KBM-7 (cell line): ENCODE measurements around the gene ICE2.

Source experiments
- DNase-seq: peaks from one replicate; pipeline ENCODE4 v3.0.0-alpha.2; 2015
- in situ Hi-C: fragments of 300-500 bp; cut with MboI; formaldehyde crosslinking; loops from 2 replicates; pipeline ENCODE4 v1.14.3; 2020; ENCODE audit warnings: low sequenced_read_pairs, low pct_unique_long_range_greater_than_20kb, mixed read lengths

ICE2 gene

GRCh38 chr15:60478566-60479360 lies at the start of gene ICE2:
Gene ICE2 (minus strand): TSS chr15:60479142. CDS start chr15:60477977, 1,165 bp downstream.
- peak; percentile 97 for DNase-seq
- in situ Hi-C loops = no loop called here

GRCh38 chr15:60528530-60528929 lies 49.6 kb upstream of the ICE2 start:
- in situ Hi-C loops = no loop called here
- DNase-seq = no peak

GRCh38 chr15:60527456-60527855 lies 48.5 kb upstream of the ICE2 start:
- no peak for DNase-seq
- in situ Hi-C loops = no loop called here

GRCh38 chr15:60526127-60526616 lies 47.2 kb upstream of the ICE2 start:
- no peak for DNase-seq

GRCh38 chr15:60525341-60526039 lies 46.5 kb upstream of the ICE2 start:
- DNase-seq = no peak
- in situ Hi-C loops = no loop called here

More at GRCh38 chr15:60526127-60526616, 47.2 kb upstream of the ICE2 start:
- in situ Hi-C loops = no loop called here

GRCh38 chr15:60523056-60523455 lies 44.1 kb upstream of the ICE2 start:
- in situ Hi-C loops = no loop called here
- no peak for DNase-seq

GRCh38 chr15:60520825-60521368 lies 42.0 kb upstream of the ICE2 start:
- peak; percentile 74 for DNase-seq
- in situ Hi-C loops = no loop called here

GRCh38 chr15:60520013-60520824 lies 41.3 kb upstream of the ICE2 start:
- in situ Hi-C loops = no loop called here
- DNase-seq = no peak

GRCh38 chr15:60519218-60519617 lies 40.3 kb upstream of the ICE2 start:
- DNase-seq = no peak

GRCh38 chr15:60518511-60518910 lies 39.6 kb upstream of the ICE2 start:
- no peak for DNase-seq
- in situ Hi-C loops = no loop called here

More at GRCh38 chr15:60519218-60519617, 40.3 kb upstream of the ICE2 start:
- in situ Hi-C loops = no loop called here

GRCh38 chr15:60514261-60514881 lies 35.4 kb upstream of the ICE2 start:
- DNase-seq = no peak
- in situ Hi-C loops = no loop called here

- DNase-seq = no peak
- in situ Hi-C loops = no loop called here
These were observed 34.7 kb upstream of the ICE2 start for GRCh38 chr15:60513676-60514075.

- in situ Hi-C loops = no loop called here
These were observed 34.0 kb upstream of the ICE2 start for GRCh38 chr15:60512937-60513336.

GRCh38 chr15:60511351-60512031 lies 32.5 kb upstream of the ICE2 start:
- DNase-seq = no peak

More at GRCh38 chr15:60512937-60513336, 34.0 kb upstream of the ICE2 start:
- DNase-seq = no peak

GRCh38 chr15:60510006-60510405 lies 31.1 kb upstream of the ICE2 start:
- DNase-seq = no peak
- in situ Hi-C loops = no loop called here

More at GRCh38 chr15:60511351-60512031, 32.5 kb upstream of the ICE2 start:
- in situ Hi-C loops = no loop called here

- in situ Hi-C loops = no loop called here
- DNase-seq = no peak
These were observed 30.5 kb upstream of the ICE2 start for GRCh38 chr15:60509470-60509869.

GRCh38 chr15:60508442-60508841 lies 29.5 kb upstream of the ICE2 start:
- in situ Hi-C loops = no loop called here
- DNase-seq = no peak
